GM12864 (cell line): ENCODE measurements around the gene DNAJC5G.

Source experiments
- DNase-seq: peaks from one replicate; pipeline ENCODE4 v3.0.0-alpha.2; 2011; ENCODE audit warnings: low read depth
- H3K4me3 ChIP-seq: 2 replicates; pipeline ENCODE4 v1.5.1; 2011; ENCODE audit warnings: mild to moderate bottlenecking, low read depth, low read length, control low read depth
- CTCF ChIP-seq: IDR thresholded peaks from 2 replicates; pipeline ENCODE4 v1.5.1; 2011; ENCODE audit warnings: low read depth, mild to moderate bottlenecking, moderate library complexity, low read length, control low read depth, inconsistent platforms; ENCODE audit errors: missing control alignments

The DNAJC5G gene

GRCh38 chr2:27278010-27278409, 2.8 kb downstream of the DNAJC5G start:
- TF ChIP-seq CTCF, result no peak
- H3K4me3 ChIP-seq, result no peak overlapping the region
- DNase-seq, result no peak

- DNase-seq, result no peak
- no peak overlapping the region for H3K4me3 ChIP-seq
- no peak for TF ChIP-seq CTCF
These were observed 5.6 kb downstream of the DNAJC5G start for GRCh38 chr2:27280826-27281225.

GRCh38 chr2:27281442-27281841, 6.2 kb downstream of the DNAJC5G start:
- H3K4me3 ChIP-seq, result no peak overlapping the region
- no peak for DNase-seq
- no peak for TF ChIP-seq CTCF

- TF ChIP-seq CTCF, result no peak
- no peak within 1 kb of the TSS for H3K4me3 ChIP-seq
- DNase-seq, result no peak
These were observed 6.8 kb downstream of the DNAJC5G start, which contains the start of gene TRIM54 for GRCh38 chr2:27281855-27282559. TSS of gene TRIM54 (plus strand) at chr2:27282429. CDS start at chr2:27282732, 303 bp downstream.

GRCh38 chr2:27282892-27283291, 7.7 kb downstream of the DNAJC5G start:
- no peak for TF ChIP-seq CTCF
- no peak for DNase-seq
- no peak overlapping the region for H3K4me3 ChIP-seq

- no peak overlapping the region for H3K4me3 ChIP-seq
- TF ChIP-seq CTCF, result no peak
- no peak for DNase-seq
These were observed 9.8 kb downstream of the DNAJC5G start for GRCh38 chr2:27284996-27285395.

GRCh38 chr2:27285481-27285880, 10.2 kb downstream of the DNAJC5G start:
- TF ChIP-seq CTCF, result no peak
- no peak overlapping the region for H3K4me3 ChIP-seq
- DNase-seq, result no peak
